Uterus (tissue), 4 donors: ENCODE measurements around the gene HOXA6. TPM values are rescaled to one million over a fixed set of nuclear protein-coding genes. Genes with fewer than 3 reads are reported as not detected.
A peak's percentile ranks its signal among the peaks of the same experiment; 100 is the strongest.

Experiments used
- DNase-seq, 2 donors: peaks; one replicate each; pipeline ENCODE4 v3.0.0-alpha.2; 2019 to 2020
- H3K27ac ChIP-seq, 2 donors: fragments of 200-600 bp; sonication (generic); 1 replicate in 1 of 2; 2 replicates in 1 of 2; pipeline ENCODE4 v1.5.1; 2016 to 2018
- H3K27me3 ChIP-seq, 2 donors: fragments of 200-600 bp; sonication (generic); one replicate each; pipeline ENCODE4 v1.5.1; 2018 to 2019; ENCODE audit warnings: control low read depth in 1 of 2
- H3K36me3 ChIP-seq, 2 donors: fragments of 200-600 bp; sonication (generic); one replicate each; pipeline ENCODE4 v1.5.1; 2019; ENCODE audit warnings: control low read depth in 1 of 2
- H3K4me1 ChIP-seq, 2 donors: fragments of 200-600 bp; sonication (generic); one replicate each; pipeline ENCODE4 v1.5.1; 2018 to 2019; ENCODE audit warnings: control low read depth in 1 of 2
- H3K4me3 ChIP-seq, 2 donors: fragments of 200-600 bp; sonication (generic); 1 replicate in 1 of 2; 2 replicates in 1 of 2; pipeline ENCODE4 v1.5.1; 2018 to 2019; ENCODE audit warnings: mild to moderate bottlenecking in 1 of 2
- H3K9me3 ChIP-seq, 2 donors: fragments of 200-600 bp; sonication (generic); one replicate each; pipeline ENCODE4 v1.5.1; 2019; ENCODE audit warnings: control low read depth in 1 of 2
- CTCF ChIP-seq, 4 experiments: fragments of 200-600 bp in 2 of 4; fragments of 450-650 bp in 2 of 4; sonication (generic) in 2 of 4; IDR thresholded peaks; one replicate each; pipeline ENCODE4 v1.5.1; 2016 to 2019; ENCODE audit warnings: antibody characterized with exemption in 4 of 4, mild to moderate bottlenecking in 2 of 4, moderate library complexity in 1 of 4
- POLR2A ChIP-seq, 2 donors: fragments of 450-650 bp; IDR thresholded peaks; one replicate each; pipeline ENCODE4 v1.6.1; 2016; ENCODE audit warnings: antibody characterized with exemption in 2 of 2, mild to moderate bottlenecking in 1 of 2, moderate library complexity in 1 of 2
- intact Hi-C: fragments of 100-400 bp; cut with DNase I; formaldehyde crosslinking; loops from one replicate; pipeline ENCODE4 v1.15.1; 2023; ENCODE audit warnings: low total_unique reads
- total RNA-seq, 4 donors: library from RNA; depleted of rRNA in 3 of 4; stranded (reverse); fragments of >200 nt in 3 of 4; gene quantifications; one replicate each; pipeline versions ENCODE4 v1.1.0 to v1.2.4, GENCODE V29; 2014 to 2023
- donor health status: DM: yes; HTN: yes; CAD: no.

The HOXA6 gene
- total RNA-seq, 4 donors from 2014 or later: 1.8 to 19.1 (median 15.4) TPM

GRCh38 chr7:27102581-27103442 lies 44.8 kb downstream of the HOXA6 start, which contains the start of gene HOXA2:
Gene HOXA2, minus strand, starts transcription at chr7:27102683. Its CDS starts 183 bp downstream, at chr7:27102500.
- Histone ChIP-seq H3K4me1 (peaks cover 1 to 5% of the 10 kb centered on the region in 2 donors), H3K27ac (no peak within 1 kb of the TSS), H3K36me3 (no peaks in the 10 kb centered on the region), H3K9me3 (no peaks in the 10 kb centered on the region), H3K4me3 (no peak within 1 kb of the TSS), H3K27me3 (no peaks in the 10 kb centered on the region)
- TF ChIP-seq POLR2A (IDR thresholded peaks at IDR 0.05) (no peak), CTCF (IDR thresholded peaks at IDR 0.05) (no peak)
- DNase-seq: no peak
- intact Hi-C loops: no loop called here

- no peaks in the 10 kb centered on the region for H3K27me3 ChIP-seq
- H3K9me3 ChIP-seq: no peaks in the 10 kb centered on the region
- DNase-seq: no peak
- no peaks in the 10 kb centered on the region for H3K36me3 ChIP-seq
- intact Hi-C loops: no loop called here
- H3K27ac ChIP-seq: no peak overlapping the region
- no peak for TF ChIP-seq CTCF (IDR thresholded peaks at IDR 0.05)
- TF ChIP-seq POLR2A (IDR thresholded peaks at IDR 0.05): no peak
- no peak overlapping the region for H3K4me3 ChIP-seq
- peaks cover 8 to 11% of the 10 kb centered on the region in 2 donors for H3K4me1 ChIP-seq
Observed at GRCh38 chr7:27101957-27102580, 45.5 kb downstream of the HOXA6 start.

GRCh38 chr7:27101171-27101956 lies 46.2 kb downstream of the HOXA6 start:
- intact Hi-C loops: no loop called here
- no peak overlapping the region for H3K4me3 ChIP-seq
- no peaks in the 10 kb centered on the region for H3K27me3 ChIP-seq
- H3K36me3 ChIP-seq: no peaks in the 10 kb centered on the region
- H3K4me1 ChIP-seq: peaks cover 8 to 13% of the 10 kb centered on the region in 2 donors
- H3K9me3 ChIP-seq: no peaks in the 10 kb centered on the region
- DNase-seq: no peak
- TF ChIP-seq CTCF (IDR thresholded peaks at IDR 0.05) (no peak), POLR2A (IDR thresholded peaks at IDR 0.05) (no peak)
- peak overlapping the region in 1 of 2 donors; percentile 10 for H3K27ac ChIP-seq

GRCh38 chr7:27100694-27101170 lies 46.8 kb downstream of the HOXA6 start:
- Histone ChIP-seq H3K4me3 (no peak overlapping the region), H3K27me3 (no peaks in the 10 kb centered on the region), H3K9me3 (no peaks in the 10 kb centered on the region), H3K4me1 (peaks cover 8 to 13% of the 10 kb centered on the region in 2 donors), H3K27ac (peak overlapping the region in 1 of 2 donors; percentile 10), H3K36me3 (no peaks in the 10 kb centered on the region)
- no peak for DNase-seq
- TF ChIP-seq CTCF (IDR thresholded peaks at IDR 0.05): no peak
- no peak for TF ChIP-seq POLR2A (IDR thresholded peaks at IDR 0.05)
- intact Hi-C loops: no loop called here
